MM.1S (cell line): ENCODE measurements around the gene NANS.

Experiments used
- DNase-seq: peaks from one replicate; pipeline ENCODE4 v3.0.0-alpha.2; 2015
- H2AFZ ChIP-seq: fragments of 300-600 bp; sonication (generic); 2 replicates; pipeline ENCODE4 v1.6.0; 2016; ENCODE audit warnings: antibody characterized with exemption, low read length
- H3F3A ChIP-seq: fragments of 300-600 bp; sonication (generic); 2 replicates; pipeline ENCODE4 v1.6.1; 2016; ENCODE audit warnings: mild to moderate bottlenecking, antibody characterized with exemption, low read length, moderate library complexity, mixed read lengths; ENCODE audit not compliant: insufficient read depth
- H3K27ac ChIP-seq: fragments of 300-600 bp; sonication (generic); 2 replicates; pipeline ENCODE4 v1.5.1; 2016; ENCODE audit warnings: mild to moderate bottlenecking, low read length
- H3K27me3 ChIP-seq: fragments of 300-600 bp; sonication (generic); replicated peaks from 2 replicates; pipeline ENCODE4 v1.6.0; 2016; ENCODE audit warnings: low read length; ENCODE audit not compliant: insufficient read depth
- H3K36me3 ChIP-seq: fragments of 300-600 bp; sonication (generic); replicated peaks from 2 replicates; pipeline ENCODE4 v1.6.1; 2016; ENCODE audit warnings: mild to moderate bottlenecking, low read length, mixed read lengths; ENCODE audit not compliant: insufficient read depth
- H3K4me1 ChIP-seq: fragments of 300-600 bp; sonication (generic); 2 replicates; pipeline ENCODE4 v1.6.1; 2016; ENCODE audit warnings: low read length, mixed read lengths
- H3K4me2 ChIP-seq: fragments of 300-600 bp; sonication (generic); 2 replicates; pipeline ENCODE4 v1.6.0; 2016; ENCODE audit warnings: low read depth, low read length
- H3K4me3 ChIP-seq: fragments of 300-600 bp; sonication (generic); 2 replicates; pipeline ENCODE4 v1.5.1; 2016; ENCODE audit warnings: low read length, mixed read lengths
- H3K79me2 ChIP-seq: fragments of 300-600 bp; sonication (generic); 2 replicates; pipeline ENCODE4 v1.6.1; 2016; ENCODE audit warnings: mixed run types, low read length, mixed read lengths
- H3K9ac ChIP-seq: fragments of 300-600 bp; sonication (generic); 2 replicates; pipeline ENCODE4 v1.6.1; 2016; ENCODE audit warnings: low read length, mixed read lengths
- H3K9me2 ChIP-seq: fragments of 300-600 bp; sonication (generic); replicated peaks from 2 replicates; pipeline ENCODE4 v1.6.1; 2016; ENCODE audit warnings: mild to moderate bottlenecking, low read length, mixed read lengths; ENCODE audit not compliant: insufficient read depth
- H3K9me3 ChIP-seq: fragments of 300-600 bp; sonication (generic); replicated peaks from 2 replicates; pipeline ENCODE4 v1.6.1; 2016; ENCODE audit warnings: mild to moderate bottlenecking, low read length, mixed read lengths; ENCODE audit not compliant: insufficient read depth
- H4K20me1 ChIP-seq: fragments of 300-600 bp; sonication (generic); 2 replicates; pipeline ENCODE4 v1.6.1; 2016; ENCODE audit warnings: mild to moderate bottlenecking, low read length, moderate library complexity, mixed read lengths; ENCODE audit not compliant: insufficient read depth
- EZH2 ChIP-seq: fragments of 300-600 bp; sonication (generic); optimal IDR thresholded peaks from 2 replicates; pipeline ENCODE3; 2017; ENCODE audit warnings: low read depth, mild to moderate bottlenecking, antibody characterized with exemption, low read length, mixed read lengths
- EZH2phosphoT487 ChIP-seq: fragments of 300-600 bp; sonication (generic); IDR thresholded peaks from 2 replicates; pipeline ENCODE4 v1.6.1; 2018; ENCODE audit warnings: antibody characterized with exemption, low read length
- TF ChIP-seq, protein P1 (sequence below): fragments of 300-600 bp; sonication (generic); IDR thresholded peaks from 2 replicates; pipeline ENCODE4 v1.5.1; 2016; ENCODE audit warnings: antibody characterized with exemption, low read length, mixed read lengths

The NANS gene

DNA sequence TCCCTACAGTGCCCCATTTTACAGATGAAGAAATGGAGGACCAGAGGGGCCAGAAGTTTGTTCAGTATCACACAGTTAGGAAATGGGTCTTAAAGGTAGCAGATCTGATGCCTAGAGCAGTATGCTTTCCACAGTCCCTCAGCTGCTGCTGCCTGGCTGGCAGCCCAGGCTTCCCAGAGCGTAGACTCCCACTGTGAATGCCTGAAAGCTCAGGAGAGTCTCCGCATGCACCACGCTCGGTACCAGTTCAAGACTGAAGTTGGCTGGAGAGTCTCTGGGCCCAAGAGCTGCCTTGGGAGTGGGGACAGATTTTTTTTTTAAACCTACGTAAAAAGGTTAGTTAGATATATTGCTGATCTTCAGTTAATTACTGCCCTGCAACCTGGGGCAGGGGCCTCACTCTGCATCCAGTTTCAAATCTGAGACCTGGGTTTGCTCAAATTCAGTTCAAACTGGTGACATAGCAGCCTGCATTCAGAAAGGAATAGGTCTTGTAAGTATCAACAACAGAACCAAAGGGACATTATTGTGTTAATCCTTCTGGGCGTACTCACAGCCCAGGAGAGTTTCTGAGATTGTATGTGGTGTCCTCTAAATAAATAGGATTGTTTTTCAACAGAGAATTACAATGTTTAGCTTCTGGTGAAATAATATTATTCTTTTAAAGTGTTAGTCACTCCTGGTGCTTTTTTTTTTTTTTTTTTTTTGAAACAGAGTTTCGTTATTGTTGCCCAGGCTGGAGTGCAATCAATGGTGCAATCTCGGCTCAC is 8.3 kb downstream of the NANS start:
- Histone ChIP-seq H3K27ac (no peak overlapping the region), H3K4me1 (no peaks in the 10 kb centered on the region), H3K9ac (no peak overlapping the region), H3K27me3 (no peaks in the 10 kb centered on the region), H3K4me3 (no peak overlapping the region), H3K9me3 (no peaks in the 10 kb centered on the region), H2AFZ (no peak overlapping the region), H4K20me1 (no peaks in the 10 kb centered on the region), H3K4me2 (no peak overlapping the region), H3K79me2 (peaks cover 71% of the 10 kb centered on the region), H3F3A (no peaks in the 10 kb centered on the region), H3K9me2 (no peaks in the 10 kb centered on the region), H3K36me3 (no peaks in the 10 kb centered on the region)
- TF ChIP-seq EZH2phosphoT487 = no peak
- TF ChIP-seq, protein P1, sequence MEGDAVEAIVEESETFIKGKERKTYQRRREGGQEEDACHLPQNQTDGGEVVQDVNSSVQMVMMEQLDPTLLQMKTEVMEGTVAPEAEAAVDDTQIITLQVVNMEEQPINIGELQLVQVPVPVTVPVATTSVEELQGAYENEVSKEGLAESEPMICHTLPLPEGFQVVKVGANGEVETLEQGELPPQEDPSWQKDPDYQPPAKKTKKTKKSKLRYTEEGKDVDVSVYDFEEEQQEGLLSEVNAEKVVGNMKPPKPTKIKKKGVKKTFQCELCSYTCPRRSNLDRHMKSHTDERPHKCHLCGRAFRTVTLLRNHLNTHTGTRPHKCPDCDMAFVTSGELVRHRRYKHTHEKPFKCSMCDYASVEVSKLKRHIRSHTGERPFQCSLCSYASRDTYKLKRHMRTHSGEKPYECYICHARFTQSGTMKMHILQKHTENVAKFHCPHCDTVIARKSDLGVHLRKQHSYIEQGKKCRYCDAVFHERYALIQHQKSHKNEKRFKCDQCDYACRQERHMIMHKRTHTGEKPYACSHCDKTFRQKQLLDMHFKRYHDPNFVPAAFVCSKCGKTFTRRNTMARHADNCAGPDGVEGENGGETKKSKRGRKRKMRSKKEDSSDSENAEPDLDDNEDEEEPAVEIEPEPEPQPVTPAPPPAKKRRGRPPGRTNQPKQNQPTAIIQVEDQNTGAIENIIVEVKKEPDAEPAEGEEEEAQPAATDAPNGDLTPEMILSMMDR = no peak
- no peak for TF ChIP-seq EZH2
- DNase-seq = no peak

DNA sequence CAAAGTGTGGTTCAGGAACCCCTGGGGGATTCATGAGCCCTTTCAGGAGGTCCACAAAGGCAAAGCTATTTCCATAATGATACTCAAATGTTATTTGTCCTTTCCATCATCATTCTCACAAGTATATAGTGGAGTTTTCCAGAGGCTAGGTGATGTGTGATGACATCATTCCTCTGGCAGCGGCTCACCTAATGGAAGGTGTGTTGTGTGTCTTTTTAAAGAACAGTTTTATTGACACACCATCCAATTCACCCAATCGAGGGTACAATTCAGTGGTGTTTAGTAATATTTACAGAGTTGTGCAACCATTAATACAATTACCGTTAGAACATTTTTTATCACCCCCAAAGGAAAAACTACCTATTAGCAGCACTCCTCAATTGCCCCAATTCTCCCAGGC is 9.7 kb downstream of the NANS start:
- Histone ChIP-seq H2AFZ (no peak overlapping the region), H3K4me3 (no peak overlapping the region), H3K4me1 (no peaks in the 10 kb centered on the region), H3K4me2 (no peak overlapping the region), H3K9me2 (no peaks in the 10 kb centered on the region), H3K36me3 (no peaks in the 10 kb centered on the region), H3F3A (no peaks in the 10 kb centered on the region), H3K9ac (no peak overlapping the region), H3K9me3 (no peaks in the 10 kb centered on the region), H3K79me2 (peaks cover 66% of the 10 kb centered on the region), H3K27me3 (no peaks in the 10 kb centered on the region), H4K20me1 (no peaks in the 10 kb centered on the region), H3K27ac (no peak overlapping the region)
- no peak for DNase-seq
- TF ChIP-seq, protein P1 = no peak
- TF ChIP-seq EZH2phosphoT487 (no peak), EZH2 (no peak)

- Histone ChIP-seq H3K27ac (no peak overlapping the region), H3K79me2 (peaks cover 70% of the 10 kb centered on the region), H3K27me3 (no peaks in the 10 kb centered on the region), H3K9me3 (no peaks in the 10 kb centered on the region), H3K4me3 (no peak overlapping the region), H4K20me1 (no peaks in the 10 kb centered on the region), H3F3A (no peaks in the 10 kb centered on the region), H3K4me1 (no peaks in the 10 kb centered on the region), H3K4me2 (no peak overlapping the region), H3K9ac (no peak overlapping the region), H3K36me3 (no peaks in the 10 kb centered on the region), H3K9me2 (no peaks in the 10 kb centered on the region), H2AFZ (no peak overlapping the region)
- TF ChIP-seq, protein P1 = no peak
- TF ChIP-seq EZH2 (no peak), EZH2phosphoT487 (no peak)
- no peak for DNase-seq
These were observed 10.7 kb downstream of the NANS start for GRCh38 chr9:98067184-98067583.
